GM18505 (cell line): Measurements from ENCODE around the gene GRK5.

ENCODE experiments used
- ATAC-seq: cut with Tn5 transposase; IDR thresholded peaks from one replicate; pipeline ENCODE4 v1.9.1; 2021; ENCODE audit not compliant: unreplicated experiment
- POLR2A ChIP-seq: IDR thresholded peaks from 4 replicates; pipeline ENCODE4 v1.6.1; 2011; ENCODE audit warnings: borderline replicate concordance; ENCODE audit not compliant: insufficient read depth, insufficient read length; ENCODE audit errors: extremely low read depth

The GRK5 gene

DNA sequence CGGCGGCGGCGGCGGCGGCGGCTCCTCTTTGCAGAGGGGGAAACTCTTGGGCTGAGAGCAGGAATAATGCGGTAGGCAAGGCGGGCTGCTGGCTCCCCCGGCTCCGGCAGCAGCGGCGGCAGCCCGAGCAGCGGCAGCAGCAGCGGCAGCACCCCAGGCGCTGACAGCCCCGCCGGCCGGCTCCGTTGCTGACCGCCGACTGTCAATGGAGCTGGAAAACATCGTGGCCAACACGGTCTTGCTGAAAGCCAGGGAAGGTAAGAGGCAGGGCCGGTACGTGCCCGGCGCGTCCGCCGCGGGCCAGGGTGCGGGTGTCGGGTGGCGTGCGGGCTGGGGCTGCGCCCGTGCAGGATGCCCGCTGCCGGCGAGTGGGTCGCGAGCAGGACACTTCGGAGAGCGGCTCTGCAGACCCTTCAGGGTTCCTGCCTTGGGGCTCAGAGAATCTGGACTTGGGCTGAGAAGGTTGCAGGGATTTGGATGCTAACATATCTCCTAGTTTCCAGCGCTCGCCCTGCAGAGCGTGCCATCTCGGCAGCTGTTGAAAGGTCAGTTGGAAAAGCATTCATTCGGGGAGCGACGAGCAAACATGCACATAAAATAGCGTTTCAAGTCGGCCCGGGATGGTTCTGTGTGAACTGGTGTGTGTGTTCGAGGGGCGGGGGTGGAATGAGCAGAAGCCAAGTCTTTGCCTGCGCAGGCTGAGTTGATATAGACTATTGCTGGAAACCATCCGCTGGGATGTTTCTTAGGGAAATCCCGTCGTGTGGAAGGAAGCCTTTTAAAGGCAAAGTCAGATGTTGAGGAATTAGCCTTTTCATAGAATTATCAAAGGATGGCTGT is 562 bp downstream of the GRK5 start:
- peak; percentile 6 for ATAC-seq
- no peak for TF ChIP-seq POLR2A

DNA sequence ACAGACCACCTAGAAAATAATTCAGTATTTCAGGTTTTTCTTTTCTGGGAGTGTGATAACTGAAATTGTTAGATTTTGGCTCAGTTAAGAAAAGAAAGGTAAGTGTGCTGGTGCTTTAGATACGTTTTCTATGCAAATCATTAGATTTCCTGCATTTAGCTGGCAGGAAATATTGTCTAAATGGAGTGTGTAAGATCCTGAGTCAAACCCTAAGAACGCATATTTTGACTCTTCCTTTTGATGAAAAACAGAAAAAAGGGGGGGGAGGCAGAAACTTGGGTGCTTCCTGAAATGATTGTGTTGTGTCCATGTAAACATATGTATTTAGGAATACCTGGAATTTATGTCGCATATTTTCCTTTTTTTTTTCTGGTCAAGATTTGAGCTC is 1.2 kb downstream of the GRK5 start:
- TF ChIP-seq POLR2A = no peak
- no peak for ATAC-seq

GRCh38 chr10:119209035-119209735 is 1.8 kb downstream of the GRK5 start:
- TF ChIP-seq POLR2A = no peak

DNA sequence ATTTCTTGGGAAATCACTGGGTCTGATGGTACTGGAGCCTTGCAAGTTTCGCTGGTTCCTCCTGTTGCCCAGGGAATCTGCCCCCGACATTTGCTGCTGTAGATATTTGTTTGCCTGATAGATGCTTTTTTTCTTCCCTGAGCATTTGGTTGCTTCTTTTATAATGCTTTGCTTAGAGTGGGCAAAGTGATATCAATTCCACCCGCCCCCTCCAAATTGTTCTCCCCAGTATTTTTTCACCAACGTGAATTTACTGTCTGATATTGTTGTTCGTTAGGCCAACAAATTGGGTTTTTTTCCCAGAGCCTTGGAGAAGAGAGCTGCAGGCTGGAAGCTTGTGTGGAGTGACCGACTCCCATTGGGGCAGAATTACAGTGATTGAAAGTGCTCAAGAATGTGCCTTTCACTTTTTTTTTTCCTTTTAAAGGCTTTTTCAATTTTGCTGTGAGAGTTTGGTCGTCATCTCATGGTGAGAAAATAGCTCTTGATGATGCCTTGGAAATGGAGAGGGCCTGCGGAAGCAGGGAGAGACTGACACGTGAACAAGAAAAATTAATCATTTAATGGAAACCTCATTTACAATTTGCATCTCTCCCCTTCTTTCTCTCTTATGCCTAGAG is 2.5 kb downstream of the GRK5 start:
- TF ChIP-seq POLR2A = no peak
- ATAC-seq = no peak

More at GRCh38 chr10:119209035-119209735, 1.8 kb downstream of the GRK5 start:
- no peak for ATAC-seq

- ATAC-seq = no peak
- no peak for TF ChIP-seq POLR2A
These were observed 3.3 kb downstream of the GRK5 start for GRCh38 chr10:119210633-119211032.

GRCh38 chr10:119211176-119211575 is 3.8 kb downstream of the GRK5 start:
- no peak for ATAC-seq
- no peak for TF ChIP-seq POLR2A

DNA sequence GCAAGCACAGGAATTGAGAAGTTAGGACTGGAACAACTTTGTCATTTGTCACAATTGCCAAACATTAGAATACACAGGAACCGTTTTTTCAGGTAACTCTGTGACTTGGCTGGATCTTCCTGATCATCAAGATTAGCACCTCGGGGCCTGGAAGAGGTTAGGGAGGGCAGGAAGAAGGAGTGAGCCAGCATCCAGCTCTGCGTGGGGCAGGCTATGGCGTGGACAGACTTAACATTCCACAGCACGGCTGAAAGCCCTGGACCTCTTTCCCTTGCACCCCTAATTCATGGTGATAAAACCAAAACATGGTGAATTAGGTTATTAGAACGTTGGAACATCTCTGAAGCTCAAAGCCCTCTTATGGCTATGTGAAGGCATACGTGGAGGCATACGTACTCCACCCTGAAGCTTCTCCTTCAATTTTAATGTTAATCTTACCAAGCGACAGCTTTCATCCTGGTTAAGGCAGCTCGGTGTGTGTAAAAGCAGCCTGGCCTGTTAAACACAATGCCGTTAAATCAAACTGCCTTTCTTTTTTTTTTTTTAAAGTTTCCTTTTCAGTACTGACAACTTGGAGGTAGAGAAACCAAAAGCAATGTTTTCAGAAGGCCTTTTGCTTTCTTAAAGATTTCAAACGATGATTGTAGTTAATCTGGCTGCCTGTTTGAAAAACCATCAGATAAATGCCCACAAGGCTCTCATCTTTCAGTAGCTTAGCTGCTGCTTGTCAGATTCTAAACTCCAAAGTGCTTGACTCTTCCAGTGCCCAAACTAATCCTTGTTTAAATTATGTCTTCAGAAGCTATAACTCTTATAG is 4.5 kb downstream of the GRK5 start:
- ATAC-seq = no peak
- no peak for TF ChIP-seq POLR2A

GRCh38 chr10:119215371-119215770 is 8.0 kb downstream of the GRK5 start:
- no peak for TF ChIP-seq POLR2A
- no peak for ATAC-seq

DNA sequence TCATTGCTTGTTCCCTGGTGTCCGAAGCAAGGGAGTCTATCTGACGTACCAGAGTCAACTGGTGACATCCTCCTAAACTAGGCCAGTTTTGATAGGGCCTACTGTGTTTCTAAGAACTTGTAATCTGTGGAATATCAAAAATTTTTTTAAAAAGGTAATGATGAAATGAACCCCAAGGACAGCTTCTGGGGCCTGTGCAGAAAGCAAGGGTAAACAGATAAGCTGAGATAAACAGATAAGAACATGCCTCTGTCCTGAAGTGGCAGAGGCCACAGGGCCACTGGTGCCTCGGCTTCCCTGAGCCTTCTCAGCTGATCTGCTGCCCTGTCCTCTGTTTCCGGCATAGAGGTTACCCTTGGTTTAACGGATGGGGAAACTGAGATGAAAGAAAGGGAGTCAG is 8.8 kb downstream of the GRK5 start:
- no peak for TF ChIP-seq POLR2A
- ATAC-seq = no peak

DNA sequence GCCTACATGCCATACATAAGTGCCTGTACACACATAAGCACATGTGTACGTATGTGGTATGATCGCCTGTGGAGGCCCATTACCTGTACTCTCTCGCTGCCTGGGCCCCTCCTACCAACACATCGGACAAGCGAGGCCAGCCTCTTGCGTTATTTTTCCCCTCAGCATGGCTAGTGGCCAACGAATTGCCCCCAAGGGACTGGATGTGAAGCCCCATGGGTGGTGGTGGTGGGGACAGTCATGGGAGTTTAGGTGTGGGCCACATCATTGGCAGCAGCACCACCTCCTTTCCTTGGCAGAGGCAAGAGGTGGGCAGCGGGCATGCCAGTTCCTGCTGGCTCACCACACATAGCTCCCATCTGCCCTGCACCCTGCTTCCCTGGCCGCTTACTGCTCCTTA is 10.0 kb downstream of the GRK5 start:
- TF ChIP-seq POLR2A = no peak
- ATAC-seq = no peak

- no peak for TF ChIP-seq POLR2A
- ATAC-seq = no peak
These were observed 10.7 kb downstream of the GRK5 start for GRCh38 chr10:119217991-119218490.

DNA sequence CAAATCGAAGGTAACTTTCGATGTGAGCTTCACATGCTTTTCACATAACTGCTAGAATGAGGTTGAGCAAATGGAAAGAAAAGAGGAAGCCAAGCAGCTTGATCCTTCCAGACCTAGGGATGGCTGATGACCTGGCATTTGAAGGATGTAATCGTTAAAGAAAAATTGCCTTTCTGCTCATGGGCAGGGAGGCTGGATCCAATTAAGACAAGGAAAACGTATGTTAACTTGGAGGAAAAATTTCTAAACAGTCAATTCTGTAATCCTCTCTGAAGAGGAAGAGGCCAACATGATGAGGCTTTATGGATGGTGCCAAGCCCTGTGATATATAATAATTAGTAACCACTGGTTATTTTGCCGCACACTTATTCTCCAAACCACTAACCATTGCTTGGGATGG is 12.5 kb downstream of the GRK5 start:
- no peak for TF ChIP-seq POLR2A
- ATAC-seq = no peak

- no peak for ATAC-seq
- no peak for TF ChIP-seq POLR2A
These were observed 13.8 kb downstream of the GRK5 start for GRCh38 chr10:119221201-119221600.
